22Rv1 (cell line): Measurements from ENCODE around the gene RASSF8.

Experiments
- CTCF ChIP-seq: fragments of 450-650 bp; IDR thresholded peaks from 2 replicates; pipeline ENCODE4 v1.5.1; 2017; ENCODE audit warnings: mild to moderate bottlenecking
- ZFX ChIP-seq: fragments of 450-650 bp; IDR thresholded peaks from 2 replicates; pipeline ENCODE4 v1.6.1; 2017; ENCODE audit warnings: antibody characterized with exemption, borderline replicate concordance

DNA sequence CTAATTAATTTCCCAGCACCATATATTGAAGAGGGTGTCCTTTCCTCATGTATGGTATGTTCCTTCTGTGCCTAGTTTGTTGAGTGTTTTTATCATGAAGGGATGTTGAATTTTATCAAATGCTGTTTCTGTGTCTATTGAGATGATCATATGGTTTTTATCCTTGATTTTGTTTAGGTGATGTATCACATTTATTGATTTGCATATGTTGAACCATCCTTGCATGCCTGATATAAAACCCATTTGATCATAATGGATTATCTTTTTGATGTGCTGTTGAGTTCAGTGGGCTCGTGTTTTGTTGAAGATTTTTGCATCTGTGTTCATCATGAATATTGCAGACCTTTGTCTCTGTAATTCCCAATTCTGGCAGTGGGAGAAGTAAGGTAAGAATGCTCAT, 44.6 kb downstream of the RASSF8 start:
- TF ChIP-seq CTCF (no peak), ZFX (no peak)
